ENCODE results near the gene COX7A2L. TPM values are rescaled to one million over a fixed set of nuclear protein-coding genes. Genes with fewer than 3 reads are reported as not detected.

The COX7A2L gene
- total and polyA plus RNA-seq, 2 of the 8 experiments (the other 6 are each of a cell fraction or from before 2014, with no cell fraction given) = 85.6 to 114 TPM

DNA sequence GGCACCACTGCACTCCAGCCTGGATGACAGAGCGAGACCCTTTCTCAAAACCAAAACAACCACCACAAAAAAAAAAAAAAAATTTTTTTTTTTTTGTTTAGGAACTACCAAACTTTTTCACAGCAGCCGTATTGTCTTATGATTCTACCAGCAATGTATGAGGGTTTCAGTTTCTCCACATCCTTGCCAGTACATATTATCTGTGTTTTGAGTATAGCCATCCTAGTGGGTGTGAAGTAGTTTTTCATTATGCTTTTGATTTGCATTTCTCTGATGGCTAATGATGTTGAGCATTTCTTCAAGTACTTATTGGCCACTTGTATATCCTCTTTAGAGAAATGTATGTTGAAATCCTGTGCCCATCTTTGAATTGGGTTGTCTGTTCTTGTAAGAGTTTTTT lies 51.7 kb downstream of the COX7A2L start (continued):
- no peak for TF ChIP-seq EP300 (IDR thresholded peaks at IDR 0.05; ENCODE audit: borderline replicate concordance in 1 of 2, low read depth in 2 of 2, low read length in 2 of 2)
- TF ChIP-seq, protein P1, sequence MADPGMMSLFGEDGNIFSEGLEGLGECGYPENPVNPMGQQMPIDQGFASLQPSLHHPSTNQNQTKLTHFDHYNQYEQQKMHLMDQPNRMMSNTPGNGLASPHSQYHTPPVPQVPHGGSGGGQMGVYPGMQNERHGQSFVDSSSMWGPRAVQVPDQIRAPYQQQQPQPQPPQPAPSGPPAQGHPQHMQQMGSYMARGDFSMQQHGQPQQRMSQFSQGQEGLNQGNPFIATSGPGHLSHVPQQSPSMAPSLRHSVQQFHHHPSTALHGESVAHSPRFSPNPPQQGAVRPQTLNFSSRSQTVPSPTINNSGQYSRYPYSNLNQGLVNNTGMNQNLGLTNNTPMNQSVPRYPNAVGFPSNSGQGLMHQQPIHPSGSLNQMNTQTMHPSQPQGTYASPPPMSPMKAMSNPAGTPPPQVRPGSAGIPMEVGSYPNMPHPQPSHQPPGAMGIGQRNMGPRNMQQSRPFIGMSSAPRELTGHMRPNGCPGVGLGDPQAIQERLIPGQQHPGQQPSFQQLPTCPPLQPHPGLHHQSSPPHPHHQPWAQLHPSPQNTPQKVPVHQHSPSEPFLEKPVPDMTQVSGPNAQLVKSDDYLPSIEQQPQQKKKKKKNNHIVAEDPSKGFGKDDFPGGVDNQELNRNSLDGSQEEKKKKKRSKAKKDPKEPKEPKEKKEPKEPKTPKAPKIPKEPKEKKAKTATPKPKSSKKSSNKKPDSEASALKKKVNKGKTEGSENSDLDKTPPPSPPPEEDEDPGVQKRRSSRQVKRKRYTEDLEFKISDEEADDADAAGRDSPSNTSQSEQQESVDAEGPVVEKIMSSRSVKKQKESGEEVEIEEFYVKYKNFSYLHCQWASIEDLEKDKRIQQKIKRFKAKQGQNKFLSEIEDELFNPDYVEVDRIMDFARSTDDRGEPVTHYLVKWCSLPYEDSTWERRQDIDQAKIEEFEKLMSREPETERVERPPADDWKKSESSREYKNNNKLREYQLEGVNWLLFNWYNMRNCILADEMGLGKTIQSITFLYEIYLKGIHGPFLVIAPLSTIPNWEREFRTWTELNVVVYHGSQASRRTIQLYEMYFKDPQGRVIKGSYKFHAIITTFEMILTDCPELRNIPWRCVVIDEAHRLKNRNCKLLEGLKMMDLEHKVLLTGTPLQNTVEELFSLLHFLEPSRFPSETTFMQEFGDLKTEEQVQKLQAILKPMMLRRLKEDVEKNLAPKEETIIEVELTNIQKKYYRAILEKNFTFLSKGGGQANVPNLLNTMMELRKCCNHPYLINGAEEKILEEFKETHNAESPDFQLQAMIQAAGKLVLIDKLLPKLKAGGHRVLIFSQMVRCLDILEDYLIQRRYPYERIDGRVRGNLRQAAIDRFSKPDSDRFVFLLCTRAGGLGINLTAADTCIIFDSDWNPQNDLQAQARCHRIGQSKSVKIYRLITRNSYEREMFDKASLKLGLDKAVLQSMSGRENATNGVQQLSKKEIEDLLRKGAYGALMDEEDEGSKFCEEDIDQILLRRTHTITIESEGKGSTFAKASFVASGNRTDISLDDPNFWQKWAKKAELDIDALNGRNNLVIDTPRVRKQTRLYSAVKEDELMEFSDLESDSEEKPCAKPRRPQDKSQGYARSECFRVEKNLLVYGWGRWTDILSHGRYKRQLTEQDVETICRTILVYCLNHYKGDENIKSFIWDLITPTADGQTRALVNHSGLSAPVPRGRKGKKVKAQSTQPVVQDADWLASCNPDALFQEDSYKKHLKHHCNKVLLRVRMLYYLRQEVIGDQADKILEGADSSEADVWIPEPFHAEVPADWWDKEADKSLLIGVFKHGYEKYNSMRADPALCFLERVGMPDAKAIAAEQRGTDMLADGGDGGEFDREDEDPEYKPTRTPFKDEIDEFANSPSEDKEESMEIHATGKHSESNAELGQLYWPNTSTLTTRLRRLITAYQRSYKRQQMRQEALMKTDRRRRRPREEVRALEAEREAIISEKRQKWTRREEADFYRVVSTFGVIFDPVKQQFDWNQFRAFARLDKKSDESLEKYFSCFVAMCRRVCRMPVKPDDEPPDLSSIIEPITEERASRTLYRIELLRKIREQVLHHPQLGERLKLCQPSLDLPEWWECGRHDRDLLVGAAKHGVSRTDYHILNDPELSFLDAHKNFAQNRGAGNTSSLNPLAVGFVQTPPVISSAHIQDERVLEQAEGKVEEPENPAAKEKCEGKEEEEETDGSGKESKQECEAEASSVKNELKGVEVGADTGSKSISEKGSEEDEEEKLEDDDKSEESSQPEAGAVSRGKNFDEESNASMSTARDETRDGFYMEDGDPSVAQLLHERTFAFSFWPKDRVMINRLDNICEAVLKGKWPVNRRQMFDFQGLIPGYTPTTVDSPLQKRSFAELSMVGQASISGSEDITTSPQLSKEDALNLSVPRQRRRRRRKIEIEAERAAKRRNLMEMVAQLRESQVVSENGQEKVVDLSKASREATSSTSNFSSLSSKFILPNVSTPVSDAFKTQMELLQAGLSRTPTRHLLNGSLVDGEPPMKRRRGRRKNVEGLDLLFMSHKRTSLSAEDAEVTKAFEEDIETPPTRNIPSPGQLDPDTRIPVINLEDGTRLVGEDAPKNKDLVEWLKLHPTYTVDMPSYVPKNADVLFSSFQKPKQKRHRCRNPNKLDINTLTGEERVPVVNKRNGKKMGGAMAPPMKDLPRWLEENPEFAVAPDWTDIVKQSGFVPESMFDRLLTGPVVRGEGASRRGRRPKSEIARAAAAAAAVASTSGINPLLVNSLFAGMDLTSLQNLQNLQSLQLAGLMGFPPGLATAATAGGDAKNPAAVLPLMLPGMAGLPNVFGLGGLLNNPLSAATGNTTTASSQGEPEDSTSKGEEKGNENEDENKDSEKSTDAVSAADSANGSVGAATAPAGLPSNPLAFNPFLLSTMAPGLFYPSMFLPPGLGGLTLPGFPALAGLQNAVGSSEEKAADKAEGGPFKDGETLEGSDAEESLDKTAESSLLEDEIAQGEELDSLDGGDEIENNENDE (IDR thresholded peaks at IDR 0.05; ENCODE audit: insufficient replicate concordance, low read length) = no peak

Data from H1 (cell line).